Frontal cortex (tissue), 4 donors: Measurements from ENCODE around the gene GRK5. TPM values are rescaled to one million over a fixed set of nuclear protein-coding genes. Genes with fewer than 3 reads are reported as not detected.
"Not testable (repeated sequence)": the region's sequence is repeated elsewhere in the genome, so short reads cannot be mapped to it uniquely, and the experiment has no call there.

ENCODE experiments used
- DNase-seq, 2 donors: peaks; one replicate each; pipeline ENCODE4 v3.0.0; 2012; ENCODE audit warnings: low spot score in 2 of 2
- FAIRE-seq: peaks from 2 replicates; lab custom pipeline; 2012; peaks lifted over from hg19 to GRCh38; lab: Jason Lieb, UNC
- total RNA-seq: library from RNA; depleted of rRNA; stranded (reverse); fragments of >200 nt; gene quantifications from one replicate; pipeline ENCODE4 v1.2.3, GENCODE V29; 2014
- donor health status: control.
- donor health status: control.
- donor health status: control.

The GRK5 gene
- total RNA-seq, 1 donor from 2014 or later, result 11.4 TPM

GRCh38 chr10:119245272-119245671 lies 37.9 kb downstream of the GRK5 start:
- FAIRE-seq, result no peak

GRCh38 chr10:119246862-119247549 lies 39.6 kb downstream of the GRK5 start:
- no peak for DNase-seq
- no peak for FAIRE-seq

More at GRCh38 chr10:119245272-119245671, 37.9 kb downstream of the GRK5 start:
- DNase-seq, result no peak

DNA sequence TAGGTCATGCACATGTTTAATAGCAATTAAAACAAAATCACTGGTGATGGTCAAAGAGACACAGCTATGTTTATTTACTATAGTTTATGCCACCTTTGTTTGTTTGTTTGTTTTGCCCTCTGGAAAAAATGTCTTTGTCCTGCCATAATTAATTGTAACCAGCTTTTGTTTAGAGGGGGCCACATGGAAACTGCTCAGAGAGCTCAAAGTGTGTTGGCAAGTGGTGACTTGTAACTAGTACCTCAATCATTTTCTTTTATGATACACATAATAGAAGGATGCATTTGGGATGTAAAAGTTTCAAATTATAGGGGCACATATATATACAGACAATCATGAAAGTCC lies 40.2 kb downstream of the GRK5 start:
- DNase-seq (no peak), FAIRE-seq (no peak)

- DNase-seq, result no peak
- no peak for FAIRE-seq
Measured at GRCh38 chr10:119248184-119248583, 40.8 kb downstream of the GRK5 start.

- no peak for FAIRE-seq
- DNase-seq, result no peak
Measured at GRCh38 chr10:119248681-119249080, 41.3 kb downstream of the GRK5 start.

- FAIRE-seq, result no peak
Measured at GRCh38 chr10:119250641-119251314, 43.4 kb downstream of the GRK5 start.

DNA sequence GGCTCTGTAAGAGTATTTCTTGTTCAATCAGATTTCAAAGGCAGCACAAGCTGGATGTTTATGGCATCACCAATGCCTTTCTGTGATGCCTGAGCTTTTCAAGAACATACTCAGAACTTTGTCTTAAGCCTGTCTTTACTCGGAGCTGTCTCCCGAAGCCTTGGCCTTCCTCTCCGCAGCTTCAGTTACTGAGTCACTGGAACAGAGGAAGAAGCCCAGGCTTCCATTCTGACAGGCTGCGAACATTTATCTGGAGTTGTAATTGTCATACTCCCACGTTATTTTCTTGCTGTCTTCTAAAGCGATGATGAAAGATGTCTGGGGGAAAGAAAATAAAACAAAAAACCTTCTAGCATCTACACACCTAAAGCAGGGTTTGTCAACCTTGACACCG lies 43.9 kb downstream of the GRK5 start:
- FAIRE-seq, result no peak

More at GRCh38 chr10:119250641-119251314, 43.4 kb downstream of the GRK5 start:
- DNase-seq, result no peak

DNA sequence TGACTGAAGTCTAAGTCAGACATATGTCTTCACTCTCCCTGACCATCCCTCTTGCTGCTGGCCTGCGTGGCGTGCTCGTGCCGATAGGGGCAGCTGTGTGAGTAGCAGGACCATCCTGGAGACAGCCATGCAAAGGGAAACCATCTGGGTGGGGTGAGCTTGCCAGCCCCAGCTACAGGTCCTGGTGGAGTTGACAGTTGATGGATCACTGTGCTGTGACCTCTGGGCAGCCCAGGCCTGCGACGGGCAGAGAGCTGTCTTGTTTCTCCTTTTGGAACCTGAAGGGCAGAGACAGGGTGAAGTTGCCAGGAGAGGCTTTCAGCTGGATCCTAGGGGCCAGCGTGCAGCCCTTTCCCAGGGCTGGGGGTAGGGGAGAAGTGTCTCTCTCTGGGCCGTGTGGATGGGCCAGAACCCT lies 44.7 kb downstream of the GRK5 start:
- FAIRE-seq (no peak), DNase-seq (no peak)

More for the DNA sequence above, 43.9 kb downstream of the GRK5 start:
- DNase-seq, result no peak

- no peak for FAIRE-seq
Measured at GRCh38 chr10:119252470-119253151, 45.2 kb downstream of the GRK5 start.

GRCh38 chr10:119253433-119254174 lies 46.2 kb downstream of the GRK5 start:
- DNase-seq (no peak), FAIRE-seq (no peak)

More at GRCh38 chr10:119252470-119253151, 45.2 kb downstream of the GRK5 start:
- no peak for DNase-seq

- FAIRE-seq, result no peak
- no peak for DNase-seq
Measured at GRCh38 chr10:119254335-119254734, 47.0 kb downstream of the GRK5 start.

GRCh38 chr10:119256030-119256429 lies 48.7 kb downstream of the GRK5 start:
- FAIRE-seq (no peak), DNase-seq (no peak)

DNA sequence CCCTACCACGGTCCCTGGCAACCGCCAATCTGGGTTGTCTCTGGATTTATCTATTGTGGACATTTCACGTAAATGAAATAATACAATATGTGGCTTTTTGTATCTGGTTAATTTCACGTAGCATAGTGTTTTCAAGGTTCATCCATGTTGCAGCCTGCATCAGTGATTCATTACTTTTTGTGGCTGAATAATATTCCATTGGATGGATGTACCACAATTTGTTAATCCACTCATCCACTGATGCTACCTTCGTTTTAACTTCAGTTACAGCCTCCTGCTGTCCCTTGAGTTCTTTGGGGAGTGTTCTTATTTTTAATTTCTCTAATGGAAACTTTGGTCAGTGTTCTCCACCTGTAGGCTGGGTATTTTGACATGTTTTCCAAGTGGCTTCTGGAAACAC lies 49.5 kb downstream of the GRK5 start:
- FAIRE-seq (no peak), DNase-seq (no peak)

DNA sequence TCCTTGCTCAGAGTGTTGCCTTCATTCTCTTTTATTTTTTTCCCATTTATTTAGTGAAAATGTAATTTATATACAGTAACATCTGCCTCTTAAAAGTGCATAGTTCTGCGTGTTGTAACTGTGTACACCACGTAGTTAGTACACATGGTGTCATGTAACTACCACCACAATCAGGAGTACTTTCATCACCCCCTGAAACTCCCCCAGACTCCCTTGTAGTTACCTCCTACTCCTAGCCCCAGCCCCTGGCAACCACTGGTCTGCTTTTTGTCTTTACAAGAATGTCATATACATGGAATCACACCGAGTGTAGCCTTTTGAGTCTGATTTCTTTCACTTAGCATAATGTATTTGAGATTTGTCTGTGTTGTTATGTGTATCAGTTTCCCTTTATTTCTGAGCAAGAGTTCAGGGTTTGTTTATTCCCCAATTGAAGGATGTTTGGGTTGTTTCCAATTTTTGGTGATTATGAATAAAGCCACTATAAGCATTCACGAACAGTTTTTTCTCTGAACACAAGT lies 50.6 kb downstream of the GRK5 start:
- DNase-seq (no peak), FAIRE-seq (no peak)

DNA sequence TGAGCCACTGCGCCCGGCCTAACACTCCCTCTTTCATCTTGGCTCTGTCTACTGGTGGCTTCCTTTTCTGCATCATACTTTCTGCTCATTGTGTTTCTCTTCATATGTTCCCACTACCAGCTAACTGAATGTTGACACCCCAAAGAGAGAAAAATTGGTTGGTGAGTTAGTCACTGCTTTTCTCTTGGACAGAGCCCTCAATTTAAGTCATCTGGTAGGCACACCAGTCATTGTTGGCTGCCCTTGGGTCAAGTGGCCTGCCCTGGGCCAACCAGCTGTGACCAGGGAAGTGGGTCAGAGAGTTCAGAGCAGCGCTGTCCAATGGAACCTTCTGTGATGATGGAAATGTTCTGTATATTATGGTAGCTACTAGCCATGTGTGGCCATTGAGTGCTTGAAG lies 52.0 kb downstream of the GRK5 start:
- no peak for FAIRE-seq
- no peak for DNase-seq

DNA sequence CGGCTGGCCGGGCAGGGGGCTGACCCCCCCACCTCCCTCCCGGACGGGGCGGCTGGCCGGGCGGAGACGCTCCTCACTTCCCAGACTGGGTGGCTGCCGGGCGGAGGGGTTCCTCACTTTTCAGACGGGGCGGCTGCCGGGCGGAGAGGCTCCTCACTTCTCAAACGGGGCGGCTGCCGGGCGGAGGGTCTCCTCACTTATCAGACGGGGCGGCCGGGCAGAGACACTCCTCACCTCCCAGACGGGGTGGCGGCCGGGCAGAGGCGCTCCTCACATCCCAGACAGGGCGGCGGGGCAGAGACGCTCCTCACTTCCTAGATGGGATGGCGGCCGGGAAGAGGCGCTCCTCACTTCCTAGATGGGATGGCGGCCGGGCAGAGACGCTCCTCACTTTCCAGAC lies 53.6 kb downstream of the GRK5 start:
- FAIRE-seq, DNase-seq: not testable (repeated sequence)

DNA sequence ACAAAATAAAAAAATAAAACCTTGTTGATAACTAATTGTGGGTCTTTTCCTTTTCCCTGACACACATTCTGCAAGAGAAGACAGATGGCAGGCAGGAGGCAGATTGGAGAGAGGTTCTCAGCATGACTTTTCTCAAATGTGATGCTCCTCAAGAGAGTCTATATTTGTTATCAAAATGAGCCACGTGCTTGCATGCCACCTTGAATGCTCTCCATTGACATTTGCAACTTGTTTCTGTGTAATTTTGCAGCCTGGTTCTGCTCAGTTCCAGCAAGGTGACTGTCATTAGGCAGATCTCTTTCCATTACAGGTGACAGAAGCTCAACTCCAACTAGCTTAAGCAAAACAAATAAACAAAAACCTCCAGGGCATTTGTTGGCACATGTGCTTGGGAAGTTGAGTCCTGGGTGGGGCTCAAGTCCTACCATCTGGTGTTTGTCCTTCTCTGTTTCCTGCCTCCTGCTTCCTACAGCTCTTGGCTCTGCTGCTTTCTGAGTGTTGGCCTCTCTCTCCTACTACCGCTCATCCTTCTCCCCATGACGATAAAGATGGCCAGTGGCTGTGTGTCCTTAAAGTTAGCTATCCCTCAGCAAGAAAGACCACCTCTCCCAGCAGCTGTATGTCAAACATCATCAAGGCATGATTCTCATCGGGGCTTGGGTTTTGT lies 56.7 kb downstream of the GRK5 start:
- no peak for FAIRE-seq

DNA sequence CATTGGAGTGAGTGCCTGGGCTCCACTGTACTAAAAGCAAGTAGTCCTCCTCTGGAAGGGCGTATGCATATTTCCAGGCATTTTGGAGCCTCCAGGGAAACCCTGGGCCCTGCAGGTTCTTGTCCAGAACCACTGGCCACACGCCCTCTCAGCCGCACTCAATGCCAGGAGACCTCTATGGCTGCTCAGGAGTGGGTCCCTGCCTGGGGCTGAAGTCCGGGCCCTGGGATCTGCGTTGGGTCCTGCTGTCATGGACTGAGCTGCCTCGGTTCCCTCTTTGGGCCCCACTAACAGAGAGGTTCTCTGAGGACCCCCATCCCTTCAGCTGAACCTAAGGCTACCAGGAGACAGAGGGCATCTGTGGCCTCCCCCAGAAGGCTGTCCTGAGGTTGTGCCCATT lies 58.3 kb downstream of the GRK5 start:
- DNase-seq (no peak), FAIRE-seq (no peak)

More for the DNA sequence above, 56.7 kb downstream of the GRK5 start:
- DNase-seq, result no peak

- no peak for DNase-seq
- FAIRE-seq, result no peak
Measured at GRCh38 chr10:119267384-119267783, 60.0 kb downstream of the GRK5 start.

GRCh38 chr10:119268428-119268827 lies 61.1 kb downstream of the GRK5 start:
- DNase-seq, result no peak
- no peak for FAIRE-seq
